Keratinocyte (primary cell): ENCODE measurements around the gene TEAD3.

Experiments
- CTCF ChIP-seq, 3 experiments: IDR thresholded peaks in 1 of 3; conservative IDR thresholded peaks in 1 of 3; optimal IDR thresholded peaks in 1 of 3; 2 replicates in 2 of 3; 3 replicates in 1 of 3; pipeline versions ENCODE3 to v1.5.1; 2011; ENCODE audit warnings: low read length in 3 of 3, mild to moderate bottlenecking in 3 of 3, moderate library complexity in 2 of 3, control low read depth in 1 of 3, inconsistent platforms in 1 of 3; ENCODE audit not compliant: insufficient read depth in 2 of 3; ENCODE audit errors: extremely low read depth in 1 of 3
- EZH2 ChIP-seq: IDR thresholded peaks from one replicate; pipeline ENCODE4 v1.6.1; 2012; ENCODE audit warnings: inconsistent platforms, mild to moderate bottlenecking, low read length, moderate library complexity

DNA sequence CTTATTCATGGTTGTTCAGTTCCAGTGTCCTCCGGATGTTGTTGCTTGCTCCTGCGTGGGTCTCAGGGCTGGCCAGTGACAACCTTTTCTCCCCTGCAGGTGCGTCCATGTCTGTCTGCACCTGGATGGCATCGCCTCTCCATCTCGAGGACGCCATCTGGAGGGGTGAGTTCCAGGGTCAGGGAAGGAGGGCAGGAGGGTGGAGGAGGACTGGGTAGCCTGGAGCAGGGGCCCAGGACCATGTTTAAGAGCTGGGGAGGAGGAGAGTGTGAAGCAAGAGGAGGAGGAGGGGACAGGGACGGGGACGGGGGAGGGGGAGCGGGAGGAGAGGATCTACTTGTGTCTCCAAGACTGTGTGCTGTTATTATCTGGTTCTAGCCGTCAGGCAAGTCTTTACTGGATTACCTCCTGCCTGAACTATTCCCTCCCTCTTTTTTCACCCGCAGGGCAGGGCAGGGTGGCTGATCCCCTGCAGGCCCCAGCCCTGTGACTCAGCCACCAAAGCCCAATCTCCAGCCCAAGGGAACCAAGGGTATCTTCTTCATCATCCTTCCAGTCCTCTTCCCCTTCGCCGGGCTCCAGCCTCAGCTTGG lies 48.0 kb upstream of the TEAD3 start:
- TF ChIP-seq CTCF (optimal IDR thresholded peaks at IDR 0.05 in 1 of 3, IDR thresholded peaks at IDR 0.05 in 1 of 3, conservative IDR thresholded peaks at IDR 0.05 in 1 of 3; ENCODE audit: extremely low read depth in 1 of 3, insufficient read depth in 2 of 3, low read length in 3 of 3) (peak in 1 of 3 experiments; percentile 12), EZH2 (no peak)
